Renal pelvis (tissue), 12 donors: ENCODE results near the gene CCL21. TPM values are rescaled to one million over a fixed set of nuclear protein-coding genes. Genes with fewer than 3 reads are reported as not detected.
A peak's percentile ranks its signal among the peaks of the same experiment; 100 is the strongest.
"Not testable (repeated sequence)": the region's sequence is repeated elsewhere in the genome, so short reads cannot be mapped to it uniquely, and the experiment has no call there.

Experiments
- DNase-seq: peaks from one replicate; pipeline ENCODE4 v3.0.0-alpha.2; 2013
- long read RNA-seq, 16 experiments: transcript quantifications; one replicate each; lab custom pipeline, GENCODE V29; 2026
- polyA plus RNA-seq, 3 donors: library from polyadenylated mRNA; unstranded; fragments of 120-200 nt; gene quantifications; one replicate each; pipeline ENCODE4 v1.2.1, GENCODE V29; 2013; ENCODE audit not compliant: insufficient read length in 3 of 3

The CCL21 gene, protein sequence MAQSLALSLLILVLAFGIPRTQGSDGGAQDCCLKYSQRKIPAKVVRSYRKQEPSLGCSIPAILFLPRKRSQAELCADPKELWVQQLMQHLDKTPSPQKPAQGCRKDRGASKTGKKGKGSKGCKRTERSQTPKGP
- 10 to 100 TPM; 10.1 to 50.9 (median 12.5) TPM for polyA plus RNA-seq
- long read RNA-seq, donor 1, transcript CCL21-201 (4 exons, 852 nt), result major isoform, 20 of 21 reads
- long read RNA-seq, donor 1, partial matches to known transcripts, result 0 of 21 reads
- long read RNA-seq, donor 1, other reads (novel, unspliced or antisense), result 0 of 21 reads
- long read RNA-seq, donor 2, transcript CCL21-201 (4 exons, 852 nt), result major isoform, 11 of 18 reads
- long read RNA-seq, donor 2, partial matches to known transcripts, result 6 of 18 reads
- long read RNA-seq, donor 2, other reads (novel, unspliced or antisense), result 0 of 18 reads
- long read RNA-seq, donor 3, transcript CCL21-201 (4 exons, 852 nt), result major isoform, 12 of 14 reads
- long read RNA-seq, donor 3, partial matches to known transcripts, result 0 of 14 reads
- long read RNA-seq, donor 3, other reads (novel, unspliced or antisense), result 0 of 14 reads
- long read RNA-seq, donor 4, transcript CCL21-201 (4 exons, 852 nt), result major isoform, 10 of 11 reads
- long read RNA-seq, donor 4, partial matches to known transcripts, result 0 of 11 reads
- long read RNA-seq, donor 4, other reads (novel, unspliced or antisense), result 0 of 11 reads
- long read RNA-seq, donor 5, partial matches to known transcripts, result 0 of 2 reads
- long read RNA-seq, donor 5, other reads (novel, unspliced or antisense), result 0 of 2 reads
- long read RNA-seq, donor 6, partial matches to known transcripts, result 0 of 1 reads
- long read RNA-seq, donor 6, other reads (novel, unspliced or antisense), result 0 of 1 reads
- long read RNA-seq, donor 7, transcript CCL21-201 (4 exons, 852 nt), result major isoform, 43 of 83 reads
- long read RNA-seq, donor 7, transcript CCL21-202 (3 exons, 599 nt), result minor isoform, 8 of 83 reads
- long read RNA-seq, donor 7, partial matches to known transcripts, result 32 of 83 reads
- long read RNA-seq, donor 7, other reads (novel, unspliced or antisense), result 0 of 83 reads
- long read RNA-seq, donor 8, partial matches to known transcripts, result 0 of 2 reads
- long read RNA-seq, donor 8, other reads (novel, unspliced or antisense), result 0 of 2 reads
- long read RNA-seq, donor 9, transcript CCL21-201 (4 exons, 852 nt), result major isoform, 20 of 21 reads
- long read RNA-seq, donor 9, partial matches to known transcripts, result 0 of 21 reads
- long read RNA-seq, donor 9, other reads (novel, unspliced or antisense), result 0 of 21 reads
- long read RNA-seq, donor 10, partial matches to known transcripts, result 0 of 4 reads
- long read RNA-seq, donor 10, other reads (novel, unspliced or antisense), result 0 of 4 reads
- long read RNA-seq, donor 11, result 0 reads
- long read RNA-seq, donor 12, transcript CCL21-201 (4 exons, 852 nt), result major isoform, 5 of 5 reads
- long read RNA-seq, donor 12, partial matches to known transcripts, result 0 of 5 reads
- long read RNA-seq, donor 12, other reads (novel, unspliced or antisense), result 0 of 5 reads
- long read RNA-seq, donor 13, partial matches to known transcripts, result 0 of 4 reads
- long read RNA-seq, donor 13, other reads (novel, unspliced or antisense), result 0 of 4 reads
- long read RNA-seq, donor 14, result 0 reads
- long read RNA-seq, donor 15, transcript CCL21-201 (4 exons, 852 nt), result major isoform, 22 of 25 reads
- long read RNA-seq, donor 15, partial matches to known transcripts, result 0 of 25 reads
- long read RNA-seq, donor 15, other reads (novel, unspliced or antisense), result 0 of 25 reads
- long read RNA-seq, donor 16, transcript CCL21-201 (4 exons, 852 nt), result major isoform, 13 of 13 reads
- long read RNA-seq, donor 16, partial matches to known transcripts, result 0 of 13 reads
- long read RNA-seq, donor 16, other reads (novel, unspliced or antisense), result 0 of 13 reads

DNA sequence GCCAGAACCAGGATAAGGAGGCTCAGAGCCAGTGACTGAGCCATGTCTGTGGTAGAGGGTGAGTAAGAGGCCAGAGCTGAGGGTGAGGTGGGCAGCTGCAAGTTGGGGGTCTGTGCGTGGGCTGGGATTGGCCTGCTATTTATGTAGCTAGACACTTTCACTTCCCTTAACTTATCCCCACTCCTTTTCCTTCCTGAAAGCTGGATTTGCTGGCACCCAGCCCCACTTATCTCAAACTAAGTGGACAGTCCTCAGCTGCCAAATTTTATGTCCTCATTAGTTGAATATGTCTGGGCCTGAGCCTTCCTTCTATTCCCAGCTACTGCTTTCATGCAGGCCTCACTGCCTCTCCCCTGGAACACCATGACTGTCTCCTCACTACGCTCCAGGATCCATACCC is at the start of gene CCL21:
Gene CCL21, minus strand, starts transcription at position 114 of the 400 bp plus-strand sequence. Its CDS starts 70 bp downstream, at position 44.
- DNase-seq, result peak; percentile 41

DNA sequence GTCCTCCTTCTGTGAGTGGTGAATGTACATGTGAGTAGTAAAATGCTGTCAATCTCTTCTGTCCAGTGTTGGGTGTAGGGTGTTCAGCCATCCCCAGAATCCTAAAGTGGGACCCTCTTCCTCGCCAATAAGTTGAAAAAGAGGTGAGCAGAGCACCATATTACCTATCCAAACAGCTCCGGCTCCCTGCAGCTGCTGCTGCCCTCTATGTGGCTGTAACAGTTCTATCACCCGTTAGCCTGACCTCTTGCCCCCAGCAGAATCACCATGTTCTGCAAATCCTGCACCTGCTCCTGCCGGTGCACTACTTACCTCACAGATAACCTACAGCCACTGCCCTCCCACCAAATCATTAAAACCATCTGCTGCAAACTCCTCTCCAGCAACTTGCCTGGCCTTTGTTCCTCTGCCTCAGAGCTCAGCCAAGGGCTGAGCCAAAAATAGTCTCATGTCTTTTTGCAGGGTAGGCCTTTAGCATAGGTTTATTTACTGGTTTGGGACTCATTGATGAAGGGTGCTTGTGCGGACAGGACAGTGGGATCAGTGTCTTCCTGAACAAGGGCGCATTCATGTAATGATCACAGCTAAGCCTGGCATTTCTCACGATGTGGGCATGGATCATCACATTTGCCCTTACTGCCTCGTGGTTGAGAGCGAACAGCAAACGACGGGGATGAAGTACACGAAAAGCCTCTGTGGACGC is 49.6 kb upstream of the CCL21 start:
- no peak for DNase-seq

DNA sequence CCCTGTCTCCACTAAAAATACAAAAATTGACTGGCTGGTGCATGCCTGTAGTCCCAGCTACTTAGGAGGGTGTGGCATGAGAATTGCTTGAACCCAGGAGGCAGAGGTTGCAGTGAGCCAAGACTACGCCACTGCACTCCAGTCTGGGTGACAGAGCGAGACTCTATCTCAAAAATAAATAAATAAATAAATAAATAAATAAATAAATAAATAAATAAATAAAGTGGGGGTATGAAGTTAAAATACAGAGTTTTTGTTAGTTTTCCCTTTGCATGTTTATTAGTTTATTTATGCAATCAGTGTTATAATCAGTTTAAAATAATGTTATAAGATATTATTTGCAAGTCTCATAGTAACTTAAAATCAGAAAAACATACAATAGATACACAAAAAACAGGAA is 40.4 kb upstream of the CCL21 start:
- not testable (repeated sequence) for DNase-seq

DNA sequence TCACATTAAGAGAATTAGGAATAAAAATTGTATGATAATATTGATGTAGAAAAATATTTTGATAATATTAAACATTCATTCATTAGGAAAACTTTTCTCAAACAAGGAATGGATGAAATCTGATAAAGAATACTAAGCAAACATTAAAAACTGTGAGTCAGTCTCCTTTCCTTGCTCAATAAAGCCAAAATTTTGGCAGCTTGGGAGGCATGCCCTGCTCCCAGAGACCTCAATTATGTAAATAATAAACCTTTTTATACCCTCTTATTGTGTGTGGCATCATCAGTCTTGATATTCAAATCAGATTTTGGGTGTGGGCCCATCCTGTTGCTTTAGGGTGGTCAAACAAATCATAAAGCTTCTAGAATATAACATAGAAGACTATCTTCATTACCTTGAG is 36.6 kb upstream of the CCL21 start:
- no peak for DNase-seq

DNA sequence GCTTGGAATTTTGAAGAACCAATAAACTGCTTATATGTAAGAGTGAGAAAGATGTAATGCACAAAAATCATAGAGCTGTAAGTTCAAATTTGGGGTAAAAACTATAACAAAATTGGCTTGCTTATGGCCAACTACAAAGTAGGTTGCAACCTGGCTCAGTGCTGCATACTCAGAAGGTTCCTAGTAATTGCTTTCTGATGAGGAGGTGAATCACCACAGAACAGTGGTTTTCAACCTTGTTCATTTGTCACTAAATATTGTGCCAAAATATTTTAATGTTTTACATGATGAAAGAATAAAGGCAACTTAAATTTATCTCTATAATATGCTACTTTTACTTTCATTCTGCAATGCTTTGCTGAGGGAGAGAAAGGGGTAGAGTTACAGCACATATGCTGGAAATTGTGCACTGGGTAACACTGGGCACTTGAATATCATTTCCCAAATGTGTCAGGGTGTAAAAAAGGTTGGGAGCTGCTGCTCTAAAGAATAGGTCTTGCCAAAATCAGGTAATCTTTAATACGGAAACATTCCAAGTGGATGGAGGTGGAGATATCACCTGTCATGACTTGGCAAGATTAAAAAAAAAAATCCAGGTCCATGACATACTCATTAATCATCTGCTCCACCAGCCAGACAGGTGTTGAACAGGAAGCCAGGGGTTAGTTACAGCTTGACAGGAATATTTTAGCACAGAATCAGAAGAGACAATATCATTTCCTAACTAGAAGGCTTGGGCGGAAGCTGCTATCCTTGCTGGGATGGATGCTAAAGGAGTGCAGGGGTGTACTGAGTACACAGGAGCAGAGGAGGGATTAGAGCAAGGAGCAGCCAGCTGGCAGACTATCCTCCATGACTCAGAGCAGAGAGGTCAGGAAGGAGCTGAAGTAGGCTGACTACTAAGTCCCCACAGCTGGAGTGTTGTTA is 34.6 kb upstream of the CCL21 start:
- no peak for DNase-seq

DNA sequence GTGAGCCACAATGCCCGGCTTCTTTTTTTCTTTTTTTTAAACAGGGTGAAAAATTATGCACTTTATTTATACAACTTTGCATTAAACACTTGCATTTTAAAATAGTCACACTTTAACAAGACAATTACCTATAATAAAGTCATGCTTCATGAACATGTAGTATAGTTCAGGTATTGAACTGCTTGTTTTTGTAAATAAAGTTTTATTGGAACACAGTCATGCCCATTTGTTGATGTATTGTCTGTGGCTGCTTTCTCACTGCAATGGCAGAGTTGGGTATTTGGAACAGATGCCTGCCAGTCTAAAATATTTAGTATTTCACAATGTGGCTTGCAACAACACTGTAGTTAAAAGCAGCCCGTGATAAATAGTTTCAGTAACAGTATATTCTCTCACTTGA is 32.8 kb upstream of the CCL21 start:
- no peak for DNase-seq

DNA sequence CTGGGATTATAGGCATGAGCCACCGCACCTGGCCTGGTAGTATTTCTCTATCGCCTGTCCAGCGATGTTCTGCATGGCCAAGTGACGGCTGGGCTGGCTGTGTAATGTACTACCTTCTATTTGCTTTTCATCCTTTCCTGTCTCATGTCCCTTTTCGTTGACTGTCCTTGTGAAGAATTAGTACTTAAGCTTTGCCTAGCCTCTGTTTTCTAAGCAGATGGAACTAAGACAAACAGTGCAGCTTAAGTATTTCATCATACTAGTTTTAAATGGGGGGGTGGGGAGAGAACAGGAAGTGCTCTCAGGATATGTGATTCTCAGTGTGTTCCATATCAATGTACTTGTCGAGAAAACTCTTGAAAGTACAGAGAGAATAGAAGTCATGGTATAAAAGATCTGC is 31.7 kb upstream of the CCL21 start:
- no peak for DNase-seq

DNA sequence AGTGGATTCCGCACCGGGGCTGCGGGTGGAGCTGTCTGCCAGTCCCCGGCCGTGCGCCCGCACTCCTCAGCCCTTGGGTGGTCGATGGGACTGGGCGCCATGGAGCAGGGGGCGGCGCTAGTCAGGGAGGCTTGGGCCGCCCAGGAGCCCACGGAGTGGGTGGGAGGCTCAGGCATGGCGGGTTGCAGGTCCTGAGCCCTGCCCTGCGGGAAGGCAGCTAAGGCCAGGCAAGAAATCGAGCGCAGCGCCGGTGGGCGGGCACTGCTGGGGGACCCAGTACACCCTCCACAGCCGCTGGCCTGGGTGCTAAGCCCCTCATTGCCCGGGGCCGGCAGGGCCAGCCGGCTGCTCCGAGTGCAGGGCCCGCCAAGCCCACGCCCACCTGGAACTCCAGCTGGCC is 30.2 kb upstream of the CCL21 start:
- not testable (repeated sequence) for DNase-seq

DNA sequence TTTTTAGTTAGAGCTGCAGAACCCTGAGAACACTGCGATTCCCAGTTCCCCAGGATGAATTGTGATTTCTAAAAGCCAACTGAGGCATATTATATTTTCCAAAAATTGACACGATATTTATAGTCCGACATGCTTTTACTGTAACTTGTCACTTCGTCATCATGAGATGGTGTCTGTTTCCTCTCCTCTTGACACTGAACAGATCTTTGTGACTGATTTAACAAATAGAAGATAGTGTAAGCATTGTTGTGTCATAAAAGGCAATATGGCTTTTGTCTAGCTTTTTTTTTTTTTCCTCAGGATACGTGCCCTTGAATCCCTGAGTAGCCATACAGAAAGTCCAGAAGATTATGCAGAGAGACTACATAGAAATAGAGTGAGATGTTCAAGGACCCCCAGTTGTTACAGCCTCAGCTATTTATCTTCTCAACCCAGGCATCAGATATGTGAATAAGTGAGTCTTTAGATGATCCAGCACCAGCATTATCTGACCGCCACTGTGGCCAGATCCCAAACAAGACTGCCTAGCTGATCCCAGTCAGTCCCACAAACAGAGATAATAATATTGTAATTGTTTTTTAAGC is 27.8 kb upstream of the CCL21 start:
- no peak for DNase-seq

DNA sequence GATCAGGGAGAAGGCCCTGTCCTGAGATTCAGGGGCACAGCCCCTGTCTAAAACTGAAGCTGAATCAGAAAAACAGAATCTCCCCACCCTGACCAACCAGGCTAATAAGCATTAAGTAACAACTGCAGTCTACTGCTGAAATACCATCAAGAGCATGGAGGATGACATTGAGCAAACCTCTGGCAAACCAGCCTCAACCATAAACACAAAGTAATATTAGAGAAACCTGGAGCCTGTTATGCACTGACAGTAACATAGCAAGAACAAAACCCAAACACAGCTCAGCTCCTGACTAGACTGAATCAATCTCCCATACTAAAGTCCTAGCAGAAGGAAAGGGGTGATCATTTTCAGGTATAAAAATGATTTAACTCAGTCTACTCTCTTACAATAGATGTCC is 24.8 kb upstream of the CCL21 start:
- no peak for DNase-seq

DNA sequence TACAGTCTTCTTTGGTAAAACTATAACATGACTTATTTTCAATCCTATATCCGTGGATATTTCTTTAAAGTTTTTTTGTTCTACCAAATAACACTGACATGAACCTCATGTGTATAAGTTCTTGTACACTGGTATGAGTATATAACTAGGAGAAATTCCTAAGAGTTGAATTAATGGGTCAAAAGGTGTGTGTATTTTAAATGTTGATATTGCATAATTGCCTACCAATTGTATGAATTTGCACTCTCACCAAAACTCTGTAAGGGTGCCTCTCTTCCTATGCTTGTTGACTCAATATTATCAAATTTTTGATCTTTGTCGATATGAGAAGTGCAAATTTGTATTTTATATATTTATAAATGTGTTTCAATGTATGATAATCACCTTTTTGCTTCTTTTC is 22.9 kb upstream of the CCL21 start:
- no peak for DNase-seq

DNA sequence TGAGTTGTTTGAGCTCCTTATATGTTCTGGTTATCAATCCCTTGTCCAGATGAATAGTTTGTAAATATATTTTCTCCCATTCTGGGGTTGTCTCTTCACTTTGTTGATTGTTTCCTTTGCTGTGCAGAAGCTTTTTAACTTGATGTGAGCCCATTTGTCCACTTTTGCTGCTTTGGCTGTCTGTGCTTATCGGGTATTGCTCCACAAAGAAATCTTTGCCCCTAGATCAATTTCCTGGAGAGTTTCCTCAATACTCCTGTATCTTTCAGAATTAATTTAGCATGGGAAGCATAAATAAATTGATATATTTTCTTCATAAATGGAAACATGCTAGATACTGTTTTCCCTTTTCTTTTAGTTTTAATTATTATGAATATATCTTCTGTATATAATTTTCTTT is 22.5 kb upstream of the CCL21 start:
- no peak for DNase-seq

DNA sequence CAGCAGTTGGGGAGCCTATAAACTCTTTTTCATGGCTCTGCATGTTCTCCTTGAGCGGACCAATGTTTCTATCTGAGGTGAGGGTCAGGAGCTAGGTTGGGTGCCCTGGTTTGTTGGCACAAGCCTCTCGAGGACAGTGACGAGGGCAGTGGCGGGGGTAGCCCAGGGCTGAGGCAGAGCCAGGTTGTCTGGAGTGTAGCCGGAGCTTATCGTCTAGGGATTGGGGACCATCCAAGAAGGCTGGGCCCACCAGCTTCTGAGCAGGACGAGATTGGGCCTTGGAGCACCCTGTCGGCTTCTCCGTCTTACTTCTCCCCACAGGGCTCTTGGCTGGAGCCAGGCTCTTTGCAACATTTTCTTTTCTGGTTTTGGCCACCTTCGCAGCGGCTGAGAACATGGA is 13.2 kb upstream of the CCL21 start:
- DNase-seq, result no peak

DNA sequence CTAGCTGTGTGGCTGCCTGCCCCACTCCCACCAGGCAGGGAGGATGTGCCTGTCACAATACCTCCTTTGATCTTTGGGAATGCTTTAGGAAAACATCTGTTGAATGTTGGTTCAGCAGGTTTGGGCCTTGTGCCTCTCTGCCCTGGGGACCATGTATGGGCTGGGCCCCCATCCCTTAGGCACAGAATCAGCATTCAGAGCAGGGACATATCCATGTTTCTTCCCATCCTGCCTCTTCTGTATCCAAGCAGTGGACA is 9.8 kb upstream of the CCL21 start:
- not testable (repeated sequence) for DNase-seq

DNA sequence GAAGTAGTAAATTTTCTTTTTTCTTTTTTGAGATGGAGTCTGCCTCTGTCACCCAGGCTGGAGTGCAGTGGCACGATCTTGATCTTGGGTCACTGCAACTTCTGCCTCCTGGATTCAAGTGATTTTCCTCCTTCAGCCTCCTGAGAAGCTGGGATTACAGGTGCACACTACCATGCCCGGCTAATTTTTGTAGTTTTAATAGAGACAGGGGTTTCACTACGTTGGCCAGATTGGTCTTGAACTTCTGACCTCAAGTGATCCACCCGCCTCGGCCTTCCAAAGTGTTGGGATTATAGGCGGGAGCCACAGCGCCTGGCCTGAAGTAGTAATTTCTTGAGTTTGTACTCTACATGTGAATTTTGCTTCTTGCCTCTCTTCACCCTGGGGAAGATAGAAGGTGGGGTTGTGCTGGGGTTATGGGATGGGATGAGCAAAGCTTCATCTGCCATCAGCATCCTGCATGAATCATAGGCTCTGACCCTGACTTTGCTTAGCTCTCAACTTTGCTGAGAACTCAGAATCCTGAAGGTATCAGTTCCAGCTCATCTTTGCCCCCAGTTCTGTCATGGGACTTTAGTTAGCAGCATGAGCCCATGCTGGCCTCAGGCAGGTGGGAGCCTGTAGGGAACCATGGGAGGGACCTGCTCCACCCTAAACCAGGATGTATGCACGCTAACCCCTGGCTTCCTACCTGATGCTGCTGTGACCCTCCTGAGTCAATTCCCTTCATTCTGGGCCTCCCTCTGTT is 9.3 kb upstream of the CCL21 start:
- DNase-seq, result no peak

DNA sequence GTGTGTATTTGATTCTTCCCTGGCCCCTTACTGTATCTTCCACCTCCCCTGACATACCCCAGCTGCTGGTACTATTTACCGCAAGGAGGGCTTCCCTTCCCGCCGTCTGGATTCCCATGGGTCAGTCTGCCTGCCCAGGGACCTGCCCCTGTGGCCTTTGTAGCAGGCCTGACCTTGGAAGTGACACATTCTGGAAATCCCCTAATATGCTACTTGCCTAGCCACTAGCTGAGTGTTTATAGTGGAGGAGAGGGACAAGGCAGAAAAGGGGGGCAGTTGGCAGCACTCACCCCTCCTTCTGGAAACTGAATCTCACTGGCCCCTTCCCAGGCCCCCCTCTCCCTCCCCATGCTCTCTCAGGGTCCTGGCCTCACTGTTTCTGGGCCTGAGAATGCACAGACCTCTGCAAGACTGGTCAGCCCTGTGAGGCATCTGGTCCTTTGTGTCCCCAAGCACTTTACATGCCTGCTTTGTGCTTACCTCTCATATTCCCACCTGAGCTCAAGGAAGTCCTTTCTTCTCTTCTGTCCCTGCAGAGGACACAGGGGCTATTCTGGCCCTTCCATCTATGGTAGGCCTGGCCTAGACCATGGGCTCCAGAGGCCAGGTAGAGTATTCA is 8.2 kb upstream of the CCL21 start:
- DNase-seq, result no peak

DNA sequence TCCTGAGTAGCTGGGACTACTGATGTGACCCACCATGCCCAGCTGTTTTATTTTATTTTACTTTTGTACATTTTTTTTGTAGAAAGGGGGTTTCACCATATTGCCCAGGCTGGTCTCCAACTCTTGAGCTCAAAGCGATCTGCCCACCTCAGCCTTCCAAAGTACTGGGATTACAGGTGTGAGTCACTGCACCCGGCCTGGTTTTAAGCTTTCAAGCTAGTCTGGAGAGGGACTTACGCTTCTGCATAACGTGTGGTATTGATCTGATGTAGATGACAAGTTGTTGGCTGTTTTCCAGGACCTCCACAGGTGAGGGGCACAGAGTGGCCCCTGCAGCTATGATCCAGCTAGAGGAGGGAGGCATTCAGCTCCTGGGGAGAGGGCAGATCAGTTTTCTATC is 6.8 kb upstream of the CCL21 start:
- no peak for DNase-seq
